Endothelial cell of umbilical vein (primary cell): ENCODE data around the gene TRIM61. TPM values are rescaled to one million over a fixed set of nuclear protein-coding genes. Genes with fewer than 3 reads are reported as not detected.
"Not testable (repeated sequence)": the region's sequence is repeated elsewhere in the genome, so short reads cannot be mapped to it uniquely, and the experiment has no call there.

Experiments
- Bru-seq: library from RNA; stranded (reverse); fragments of 400-500 nt; gene quantifications from one replicate; lab custom pipeline; 2021; lab: Mats Ljungman, UMichigan
- BruChase-seq, 2 experiments: library from RNA; stranded (reverse); fragments of 400-500 nt; gene quantifications; one replicate each; lab custom pipeline; 2021; lab: Mats Ljungman, UMichigan
- BruUV-seq: library from RNA; stranded (reverse); fragments of 400-500 nt; replicated peaks from 2 replicates; lab custom pipeline; 2021; lab: Mats Ljungman, UMichigan
- CTCF ChIA-PET: fragments of 300-600, 350-600 bp; sonication (Branson Sonifier 250); formaldehyde crosslinking; loops from one replicate; lab custom pipeline; 2021; ENCODE audit warnings: antibody characterized with exemption, inconsistent platforms; lab: Charles Lee
- POLR2A ChIA-PET: fragments of 300-600, 350-600 bp; sonication (Branson Sonifier 250); formaldehyde crosslinking; loops from one replicate; lab custom pipeline; 2021; ENCODE audit warnings: antibody characterized with exemption, inconsistent platforms; lab: Charles Lee
- DNase-seq: peaks from one replicate; pipeline ENCODE4 v3.0.0-alpha.2; 2011; ENCODE audit warnings: low read depth, low spot score
- FAIRE-seq: peaks from 2 replicates; lab custom pipeline; 2011; peaks lifted over from hg19 to GRCh38; lab: Jason Lieb, UNC
- H2AFZ ChIP-seq: 2 replicates; pipeline ENCODE4 v1.6.0; 2012; ENCODE audit warnings: low read depth, low read length, control low read depth, inconsistent platforms
- H3K27ac ChIP-seq: 2 replicates; pipeline ENCODE4 v1.5.1; 2011; ENCODE audit warnings: low read depth, mild to moderate bottlenecking, control low read depth, low read length, moderate library complexity; ENCODE audit not compliant: insufficient read depth
- H3K27me3 ChIP-seq, 2 experiments: 2 replicates each; pipeline versions ENCODE4 v1.6.0 to v1.6.1; 2011; ENCODE audit warnings: low read length in 2 of 2, mixed read lengths in 1 of 2; ENCODE audit not compliant: control insufficient read depth in 2 of 2, insufficient read depth in 2 of 2
- H3K36me3 ChIP-seq, 2 experiments: 2 replicates in 1 of 2; 3 replicates in 1 of 2; pipeline ENCODE4 v1.5.1; 2011; ENCODE audit warnings: low read length in 2 of 2, mild to moderate bottlenecking in 1 of 2, moderate library complexity in 1 of 2; ENCODE audit not compliant: control insufficient read depth in 2 of 2, insufficient read depth in 2 of 2; ENCODE audit errors: extremely low read depth in 1 of 2
- H3K4me1 ChIP-seq: 3 replicates; pipeline ENCODE4 v1.5.1; 2011; ENCODE audit warnings: mild to moderate bottlenecking, low read length; ENCODE audit not compliant: control insufficient read depth, insufficient read depth; ENCODE audit errors: extremely low read depth
- H3K4me2 ChIP-seq: 2 replicates; pipeline ENCODE4 v1.6.1; 2011; ENCODE audit warnings: low read length, control low read depth, mixed read lengths; ENCODE audit not compliant: insufficient read depth
- H3K4me3 ChIP-seq, 3 experiments: fragments of 200-600 bp in 1 of 3; sonication (generic), shearing (Covaris generic) in 1 of 3; replicated peaks in 1 of 3; 2 replicates each; pipeline ENCODE4 v1.5.1; 2011 to 2016; ENCODE audit warnings: control low read depth in 3 of 3, low read length in 3 of 3, mild to moderate bottlenecking in 2 of 3, inconsistent platforms in 1 of 3, low read depth in 1 of 3, moderate library complexity in 1 of 3; ENCODE audit not compliant: insufficient read depth in 1 of 3
- H3K79me2 ChIP-seq: 2 replicates; pipeline ENCODE4 v1.6.0; 2012; ENCODE audit warnings: low read length, inconsistent platforms; ENCODE audit not compliant: control insufficient read depth, insufficient read depth
- H3K9ac ChIP-seq: replicated peaks from 2 replicates; pipeline ENCODE3; 2011; ENCODE audit warnings: low read length, control low read depth; ENCODE audit not compliant: insufficient read depth; ENCODE audit errors: extremely low read depth
- H3K9me1 ChIP-seq: replicated peaks from 3 replicates; pipeline ENCODE4 v1.6.0; 2011; ENCODE audit warnings: mild to moderate bottlenecking, low read length; ENCODE audit not compliant: control insufficient read depth, insufficient read depth; ENCODE audit errors: extremely low read depth
- H3K9me3 ChIP-seq: replicated peaks from 2 replicates; pipeline ENCODE4 v1.5.1; 2012; ENCODE audit warnings: low read length, inconsistent platforms; ENCODE audit not compliant: control insufficient read depth, insufficient read depth
- H4K20me1 ChIP-seq: replicated peaks from 2 replicates; pipeline ENCODE3; 2011; ENCODE audit warnings: mild to moderate bottlenecking, low read length; ENCODE audit not compliant: control insufficient read depth, insufficient read depth; ENCODE audit errors: extremely low read depth
- EZH2 ChIP-seq: IDR thresholded peaks from 2 replicates; pipeline ENCODE4 v1.6.1; 2012; ENCODE audit warnings: borderline replicate concordance, low read depth, mild to moderate bottlenecking, moderate library complexity, low read length, inconsistent platforms; ENCODE audit not compliant: severe bottlenecking
- FOS ChIP-seq: IDR thresholded peaks from 2 replicates; pipeline ENCODE4 v1.6.1; 2011; ENCODE audit warnings: mild to moderate bottlenecking, low read length, moderate library complexity, borderline replicate concordance; ENCODE audit not compliant: insufficient read depth
- GATA2 ChIP-seq: IDR thresholded peaks from 2 replicates; pipeline ENCODE4 v1.7.0; 2011; ENCODE audit warnings: low read depth, mild to moderate bottlenecking, moderate library complexity, mixed read lengths, low read length; ENCODE audit not compliant: insufficient read length, insufficient read depth
- JUN ChIP-seq: IDR thresholded peaks from 2 replicates; pipeline ENCODE4 v1.6.1; 2011; ENCODE audit warnings: borderline replicate concordance, low read depth; ENCODE audit not compliant: insufficient read length, insufficient read depth
- MYC ChIP-seq: IDR thresholded peaks from one replicate; pipeline ENCODE4 v1.6.1; 2011; ENCODE audit warnings: mild to moderate bottlenecking, low read depth, low read length
- POLR2A ChIP-seq: IDR thresholded peaks from 2 replicates; pipeline ENCODE4 v1.6.1; 2012; ENCODE audit warnings: low read depth, mild to moderate bottlenecking, control low read depth, low read length
- POLR2AphosphoS5 ChIP-seq: IDR thresholded peaks from 2 replicates; pipeline ENCODE4 v1.6.1; 2012; ENCODE audit warnings: low read depth, mild to moderate bottlenecking, control low read depth, low read length, moderate library complexity; ENCODE audit not compliant: insufficient read depth
- dilution Hi-C: fragments of 300-500 bp; cut with MboI; formaldehyde crosslinking; loops from one replicate; pipeline ENCODE4 v1.15.0; 2019; ENCODE audit warnings: low sequenced_read_pairs; ENCODE audit not compliant: extremely low pct_ligation_motif_present
- intact Hi-C: fragments of 100-400 bp; cut with micrococcal nuclease; formaldehyde crosslinking; loops from one replicate; pipeline ENCODE4 v1.10.0; 2022
- long read RNA-seq: library from polyadenylated mRNA; stranded (forward); transcript quantifications from one replicate; pipeline ENCODE4 v2.0.0, GENCODE V29; 2021
- polyA minus RNA-seq, 3 experiments: library from RNA; depleted of rRNA, polyadenylated mRNA; stranded (reverse); fragments of >200 nt; gene quantifications; 1 replicate in 1 of 3; 2 replicates in 2 of 3; pipeline ENCODE4 v1.2.3, GENCODE V29; 2011
- polyA plus RNA-seq, 4 experiments: library from polyadenylated mRNA; depleted of rRNA in 3 of 4; stranded (reverse) in 3 of 4; unstranded in 1 of 4; fragments of >200 nt; gene quantifications; 2 replicates each; pipeline versions ENCODE4 v1.2.1 to v1.2.3, GENCODE V29; 2011 to 2012; ENCODE audit warnings: missing spikeins in 1 of 4
- total RNA-seq: library from RNA; stranded (reverse); gene quantifications from 2 replicates; pipeline ENCODE4 v1.2.3, GENCODE V29; 2021
- TF ChIP-seq, protein P1 (sequence below), 2 donors: IDR thresholded peaks; 1 replicate in 1 of 2; 2 replicates in 1 of 2; pipeline ENCODE4 v1.5.1; 2011; ENCODE audit warnings: low read length in 2 of 2, mild to moderate bottlenecking in 2 of 2, moderate library complexity in 2 of 2, control low read depth in 1 of 2, inconsistent platforms in 1 of 2, low read depth in 1 of 2; ENCODE audit not compliant: insufficient read depth in 1 of 2; ENCODE audit errors: extremely low read depth in 1 of 2
- TF ChIP-seq, protein P2 (sequence below): IDR thresholded peaks from 2 replicates; pipeline ENCODE4 v1.6.1; 2011; ENCODE audit not compliant: insufficient read depth, insufficient read length

Gene TRIM61
- total RNA-seq (0.22 TPM in 1 of 2 replicates, not detected in the other), polyA plus RNA-seq (not detected in 2 replicates), polyA minus RNA-seq (not detected in 2 replicates), Bru-seq, nascent RNA (percentile 10 among the genes with signal in this experiment), BruChase-seq, experiment 1, labeled RNA remaining after a 6-hour chase (percentile 10 among the genes with signal in this experiment), BruChase-seq, experiment 2, labeled RNA remaining after a 2-hour chase (percentile 3 among the genes with signal in this experiment)
- not detected in 2 replicates for polyA plus RNA-seq (2011; cell fraction: cytosol; rRNA removed)
- polyA plus RNA-seq (2011; cell fraction: nucleus; rRNA removed) = not detected in 2 replicates
- polyA plus RNA-seq (2012) = not detected in 2 replicates
- polyA minus RNA-seq (2011; cell fraction: cytosol; rRNA and poly(A)+ RNA removed) = not detected
- polyA minus RNA-seq (2011; cell fraction: nucleus; rRNA and poly(A)+ RNA removed) = not detected in 2 replicates
- long read RNA-seq, partial matches to known transcripts = 0 of 1 reads
- long read RNA-seq, other reads (novel, unspliced or antisense) = 1 of 1 reads

DNA sequence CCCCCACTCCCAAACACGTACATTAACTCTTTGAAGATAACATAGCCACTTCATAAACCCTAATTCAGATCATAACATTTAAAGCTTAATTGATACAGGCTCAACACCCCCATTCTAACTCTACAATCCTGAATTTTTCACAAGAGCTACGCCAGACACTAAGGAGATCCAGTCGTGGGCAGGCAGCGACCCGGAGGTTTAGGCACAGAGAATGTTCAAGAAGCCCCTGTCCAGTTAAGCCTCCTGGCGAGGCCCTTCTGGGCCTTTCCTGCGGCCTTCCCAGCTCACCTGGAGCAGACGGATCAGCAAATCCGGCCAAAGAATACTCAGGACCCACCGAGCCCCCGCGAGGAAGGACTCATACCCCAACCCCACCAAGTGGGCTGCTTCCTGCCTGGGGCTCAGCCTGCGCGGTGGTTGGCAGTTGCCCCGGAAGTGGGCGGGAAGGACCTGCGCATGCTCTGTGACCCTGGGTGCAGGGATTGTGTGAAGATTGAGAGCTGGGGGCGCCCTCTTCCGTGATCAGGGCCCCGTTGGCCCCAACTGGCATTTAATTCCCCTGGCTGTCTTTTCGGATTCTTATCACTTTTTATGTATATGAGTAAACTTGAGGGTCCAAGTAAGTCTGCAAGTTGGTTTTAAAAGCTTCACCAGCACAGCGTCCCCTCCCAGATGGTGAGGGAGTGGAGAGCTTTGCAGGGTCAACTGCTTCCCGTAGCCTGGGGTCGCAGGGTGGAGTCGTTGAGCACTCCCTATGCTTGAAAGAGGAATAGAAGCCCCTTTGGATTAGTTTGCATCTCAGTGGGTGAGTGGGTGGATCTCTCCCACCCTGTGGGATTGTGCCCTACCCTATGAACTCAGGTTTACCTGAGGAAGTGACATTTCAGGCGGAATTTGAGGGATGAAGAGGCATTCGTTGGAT lies at the start of gene TRIM61:
Gene TRIM61, minus strand, starts transcription at position 415 of the 922 bp plus-strand sequence. CDS start 7,655 bp downstream, outside the sequence.
- Histone ChIP-seq H3K4me3 (no peak within 1 kb of the TSS), H3K4me2 (no peak within 1 kb of the TSS), H3K9me1 (no peaks in the 10 kb centered on the region), H3K9me3 (no peaks in the 10 kb centered on the region), H4K20me1 (no peaks in the 10 kb centered on the region), H3K36me3 (no peaks in the 10 kb centered on the region), H2AFZ (no peak within 1 kb of the TSS), H3K27me3 (no peaks in the 10 kb centered on the region), H3K79me2 (no peaks in the 10 kb centered on the region), H3K4me1 (no peaks in the 10 kb centered on the region), H3K27ac (no peak within 1 kb of the TSS), H3K9ac (no peak within 1 kb of the TSS)
- dilution Hi-C loops = no loop called here
- intact Hi-C loops = no loop called here
- DNase-seq (no peak), FAIRE-seq (no peak)
- no TSS peak for BruUV-seq
- ChIA-PET POLR2A (no interaction called here), CTCF (no interaction called here)
- TF ChIP-seq FOS (no peak), POLR2AphosphoS5 (no peak), JUN (no peak), EZH2 (no peak), POLR2A (no peak), GATA2 (no peak), MYC (no peak)
- TF ChIP-seq, protein P1, sequence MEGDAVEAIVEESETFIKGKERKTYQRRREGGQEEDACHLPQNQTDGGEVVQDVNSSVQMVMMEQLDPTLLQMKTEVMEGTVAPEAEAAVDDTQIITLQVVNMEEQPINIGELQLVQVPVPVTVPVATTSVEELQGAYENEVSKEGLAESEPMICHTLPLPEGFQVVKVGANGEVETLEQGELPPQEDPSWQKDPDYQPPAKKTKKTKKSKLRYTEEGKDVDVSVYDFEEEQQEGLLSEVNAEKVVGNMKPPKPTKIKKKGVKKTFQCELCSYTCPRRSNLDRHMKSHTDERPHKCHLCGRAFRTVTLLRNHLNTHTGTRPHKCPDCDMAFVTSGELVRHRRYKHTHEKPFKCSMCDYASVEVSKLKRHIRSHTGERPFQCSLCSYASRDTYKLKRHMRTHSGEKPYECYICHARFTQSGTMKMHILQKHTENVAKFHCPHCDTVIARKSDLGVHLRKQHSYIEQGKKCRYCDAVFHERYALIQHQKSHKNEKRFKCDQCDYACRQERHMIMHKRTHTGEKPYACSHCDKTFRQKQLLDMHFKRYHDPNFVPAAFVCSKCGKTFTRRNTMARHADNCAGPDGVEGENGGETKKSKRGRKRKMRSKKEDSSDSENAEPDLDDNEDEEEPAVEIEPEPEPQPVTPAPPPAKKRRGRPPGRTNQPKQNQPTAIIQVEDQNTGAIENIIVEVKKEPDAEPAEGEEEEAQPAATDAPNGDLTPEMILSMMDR (IDR thresholded peaks at IDR 0.05; ENCODE audit: extremely low read depth in 1 of 2, insufficient read depth in 1 of 2, low read depth in 1 of 2, low read length in 2 of 2) = no peak
- TF ChIP-seq, protein P2, sequence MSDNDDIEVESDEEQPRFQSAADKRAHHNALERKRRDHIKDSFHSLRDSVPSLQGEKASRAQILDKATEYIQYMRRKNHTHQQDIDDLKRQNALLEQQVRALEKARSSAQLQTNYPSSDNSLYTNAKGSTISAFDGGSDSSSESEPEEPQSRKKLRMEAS = no peak

DNA sequence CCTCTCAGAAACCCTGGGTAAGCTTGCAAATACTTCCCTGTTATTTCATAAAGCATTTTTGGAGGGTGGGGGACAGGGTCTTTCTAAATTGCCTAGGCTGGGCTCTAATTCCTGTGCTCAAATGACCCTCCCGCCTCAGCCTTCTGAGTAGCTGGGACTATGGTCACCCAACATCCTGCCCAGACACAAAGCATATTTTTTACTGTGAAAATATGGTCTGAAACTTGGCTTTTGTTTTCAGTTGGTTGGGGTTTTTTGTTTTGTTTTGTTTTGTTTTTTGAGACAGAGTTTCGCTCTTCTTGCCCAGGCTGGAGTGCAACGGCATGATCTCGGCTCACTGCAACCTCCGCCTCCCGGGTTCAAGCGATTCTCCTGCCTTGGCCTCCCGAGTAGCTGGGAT lies 48.3 kb upstream of the TRIM61 start:
- dilution Hi-C loops, H3K4me2 ChIP-seq, H3K27ac ChIP-seq, H3K36me3 ChIP-seq, DNase-seq, H3K27me3 ChIP-seq, H3K79me2 ChIP-seq, H3K9ac ChIP-seq, intact Hi-C loops, H2AFZ ChIP-seq, H3K4me3 ChIP-seq, H4K20me1 ChIP-seq, H3K9me3 ChIP-seq, BruUV-seq, H3K4me1 ChIP-seq, H3K9me1 ChIP-seq, CTCF ChIA-PET, FAIRE-seq, POLR2A ChIA-PET: not testable (repeated sequence)
